ENCODE data around the gene RARS1.

GRCh38 chr5:168447808-168448207 is 38.5 kb upstream of the RARS1 start:
- no peak for TF ChIP-seq POLR2AphosphoS5 (IDR thresholded peaks at IDR 0.05; ENCODE audit: low read depth, low read length)
- TF ChIP-seq CTCF (IDR thresholded peaks at IDR 0.05) = no peak
- TF ChIP-seq SIN3A (IDR thresholded peaks at IDR 0.05; ENCODE audit: borderline replicate concordance, insufficient read depth, low read depth, low read length) = no peak
- no peak for TF ChIP-seq TCF7L2 (IDR thresholded peaks at IDR 0.05; ENCODE audit: low read depth, low read length)
- no peak for TF ChIP-seq REST (IDR thresholded peaks at IDR 0.05; ENCODE audit: insufficient read depth in 1 of 2, low read depth in 2 of 2, low read length in 1 of 2)

Data from Panc1 (cell line).